Activated CD8-positive, alpha-beta memory T cell treated with anti-CD3 and anti-CD28 coated beads for 48 hours (primary cell): Measurements from ENCODE around the gene UBR3.
"Not testable (repeated sequence)": the region's sequence is repeated elsewhere in the genome, so short reads cannot be mapped to it uniquely, and the experiment has no call there.

Experiments used
- DNase-seq, 3 experiments: peaks; one replicate each; pipeline ENCODE4 v3.0.0-alpha.2; 2020; ENCODE audit warnings: low read depth in 2 of 3, low spot score in 2 of 3

The UBR3 gene

GRCh38 chr2:169933124-169933711, 106.0 kb downstream of the UBR3 start:
- DNase-seq: no peak

GRCh38 chr2:169936652-169937051, 109.4 kb downstream of the UBR3 start:
- not testable (repeated sequence) for DNase-seq

GRCh38 chr2:169945515-169945914, 118.3 kb downstream of the UBR3 start:
- no peak for DNase-seq

GRCh38 chr2:169946092-169946491, 118.8 kb downstream of the UBR3 start:
- no peak for DNase-seq

GRCh38 chr2:169946546-169946945, 119.3 kb downstream of the UBR3 start:
- DNase-seq: no peak

GRCh38 chr2:169955940-169956339, 128.7 kb downstream of the UBR3 start:
- DNase-seq: no peak

- not testable (repeated sequence) for DNase-seq
Observed at GRCh38 chr2:169957219-169957618, 130.0 kb downstream of the UBR3 start.

GRCh38 chr2:169961911-169962310, 134.7 kb downstream of the UBR3 start:
- no peak for DNase-seq

- no peak for DNase-seq
Observed at GRCh38 chr2:169963786-169964185, 136.5 kb downstream of the UBR3 start.

- DNase-seq: no peak
Observed at GRCh38 chr2:169964740-169965139, 137.5 kb downstream of the UBR3 start.

- DNase-seq: no peak
Observed at GRCh38 chr2:169965495-169965894, 138.2 kb downstream of the UBR3 start.

- no peak for DNase-seq
Observed at GRCh38 chr2:169966454-169966853, 139.2 kb downstream of the UBR3 start.

GRCh38 chr2:169968743-169969142, 141.5 kb downstream of the UBR3 start:
- no peak for DNase-seq

- DNase-seq: no peak
Observed at GRCh38 chr2:169975221-169975620, 148.0 kb downstream of the UBR3 start.

GRCh38 chr2:169976335-169976851, 149.1 kb downstream of the UBR3 start:
- DNase-seq: no peak

- no peak for DNase-seq
Observed at GRCh38 chr2:169977530-169977929, 150.3 kb downstream of the UBR3 start.

- no peak for DNase-seq
Observed at GRCh38 chr2:169978402-169979017, 151.3 kb downstream of the UBR3 start.

GRCh38 chr2:169979025-169979424, 151.8 kb downstream of the UBR3 start:
- no peak for DNase-seq

GRCh38 chr2:169980001-169980400, 152.7 kb downstream of the UBR3 start:
- DNase-seq: no peak

- DNase-seq: no peak
Observed at GRCh38 chr2:169980643-169981042, 153.4 kb downstream of the UBR3 start.

GRCh38 chr2:169982929-169983328, 155.7 kb downstream of the UBR3 start:
- no peak for DNase-seq

GRCh38 chr2:169983506-169983905, 156.3 kb downstream of the UBR3 start:
- DNase-seq: no peak

- DNase-seq: no peak
Observed at GRCh38 chr2:169984145-169984544, 156.9 kb downstream of the UBR3 start.
